ENCODE measurements around the gene KLHL10.
"Not testable (repeated sequence)": the region's sequence is repeated elsewhere in the genome, so short reads cannot be mapped to it uniquely, and the experiment has no call there.

KLHL10 gene

GRCh38 chr17:41860254-41860931 lies 22.8 kb downstream of the KLHL10 start:
- no peak for DNase-seq

- peak; percentile 44 for DNase-seq
Measured at GRCh38 chr17:41863074-41863848, 25.6 kb downstream of the KLHL10 start.

- DNase-seq, result no peak
Measured at GRCh38 chr17:41864498-41864835, 26.8 kb downstream of the KLHL10 start.

GRCh38 chr17:41864836-41865595 lies 27.4 kb downstream of the KLHL10 start, which contains the start of gene KLHL11:
KLHL11 (minus strand) TSS chr17:41865423; CDS start chr17:41865370, 53 bp downstream.
- DNase-seq, result peak; percentile 93

- no peak for DNase-seq
Measured at GRCh38 chr17:41865596-41865893, 27.9 kb downstream of the KLHL10 start.

GRCh38 chr17:41868568-41868967 lies 30.9 kb downstream of the KLHL10 start:
- DNase-seq, result peak; percentile 14

GRCh38 chr17:41869426-41869825 lies 31.8 kb downstream of the KLHL10 start:
- DNase-seq, result no peak

- no peak for DNase-seq
Measured at GRCh38 chr17:41870097-41870496, 32.5 kb downstream of the KLHL10 start.

- DNase-seq, result no peak
Measured at GRCh38 chr17:41870627-41871026, 33.0 kb downstream of the KLHL10 start.

- DNase-seq, result no peak
Measured at GRCh38 chr17:41871789-41872188, 34.2 kb downstream of the KLHL10 start.

GRCh38 chr17:41873559-41874292 lies 36.1 kb downstream of the KLHL10 start:
- no peak for DNase-seq

- DNase-seq, result not testable (repeated sequence)
Measured at GRCh38 chr17:41874293-41874670, 36.7 kb downstream of the KLHL10 start.

- DNase-seq, result no peak
Measured at GRCh38 chr17:41880130-41880529, 42.5 kb downstream of the KLHL10 start.

- no peak for DNase-seq
Measured at GRCh38 chr17:41882756-41883155, 45.1 kb downstream of the KLHL10 start.

GRCh38 chr17:41885733-41886132 lies 48.1 kb downstream of the KLHL10 start:
- DNase-seq, result no peak

- no peak for DNase-seq
Measured at GRCh38 chr17:41888332-41888965, 50.8 kb downstream of the KLHL10 start.

- no peak for DNase-seq
Measured at GRCh38 chr17:41891135-41892020, 53.8 kb downstream of the KLHL10 start.

- no peak for DNase-seq
Measured at GRCh38 chr17:41892021-41892376, 54.4 kb downstream of the KLHL10 start.

GRCh38 chr17:41893384-41893783 lies 55.8 kb downstream of the KLHL10 start:
- DNase-seq, result no peak

- no peak for DNase-seq
Measured at GRCh38 chr17:41894791-41895331, 57.2 kb downstream of the KLHL10 start.

GRCh38 chr17:41895617-41896016 lies 58.0 kb downstream of the KLHL10 start:
- DNase-seq, result no peak
